Testis (tissue), 2 donors: ENCODE data around the gene ABCB9.

Experiments used
- CTCF ChIP-seq, 3 experiments: fragments of 450-650 bp in 2 of 3; fragments of 200-600 bp in 1 of 3; sonication (generic) in 1 of 3; IDR thresholded peaks; one replicate each; pipeline ENCODE4 v1.5.1; 2016 to 2019; ENCODE audit warnings: antibody characterized with exemption in 3 of 3, mild to moderate bottlenecking in 2 of 3, moderate library complexity in 1 of 3
- POLR2A ChIP-seq: fragments of 450-650 bp; IDR thresholded peaks from one replicate; pipeline ENCODE4 v1.6.1; 2017; ENCODE audit warnings: antibody characterized with exemption, mild to moderate bottlenecking, moderate library complexity

GRCh38 chr12:122979908-122980182 is 13.6 kb upstream of the ABCB9 start:
- TF ChIP-seq CTCF (IDR thresholded peaks at IDR 0.05) (no peak), POLR2A (no peak)
